LoVo (cell line): ENCODE measurements around the gene ATP5F1D.
A peak's percentile ranks its signal among the peaks of the same experiment; 100 is the strongest.
"Not testable (repeated sequence)": the region's sequence is repeated elsewhere in the genome, so short reads cannot be mapped to it uniquely, and the experiment has no call there.

Experiments used
- DNase-seq: peaks from one replicate; pipeline ENCODE4 v3.0.0-alpha.2; 2016; ENCODE audit warnings: low spot score

Gene ATP5F1D

DNA sequence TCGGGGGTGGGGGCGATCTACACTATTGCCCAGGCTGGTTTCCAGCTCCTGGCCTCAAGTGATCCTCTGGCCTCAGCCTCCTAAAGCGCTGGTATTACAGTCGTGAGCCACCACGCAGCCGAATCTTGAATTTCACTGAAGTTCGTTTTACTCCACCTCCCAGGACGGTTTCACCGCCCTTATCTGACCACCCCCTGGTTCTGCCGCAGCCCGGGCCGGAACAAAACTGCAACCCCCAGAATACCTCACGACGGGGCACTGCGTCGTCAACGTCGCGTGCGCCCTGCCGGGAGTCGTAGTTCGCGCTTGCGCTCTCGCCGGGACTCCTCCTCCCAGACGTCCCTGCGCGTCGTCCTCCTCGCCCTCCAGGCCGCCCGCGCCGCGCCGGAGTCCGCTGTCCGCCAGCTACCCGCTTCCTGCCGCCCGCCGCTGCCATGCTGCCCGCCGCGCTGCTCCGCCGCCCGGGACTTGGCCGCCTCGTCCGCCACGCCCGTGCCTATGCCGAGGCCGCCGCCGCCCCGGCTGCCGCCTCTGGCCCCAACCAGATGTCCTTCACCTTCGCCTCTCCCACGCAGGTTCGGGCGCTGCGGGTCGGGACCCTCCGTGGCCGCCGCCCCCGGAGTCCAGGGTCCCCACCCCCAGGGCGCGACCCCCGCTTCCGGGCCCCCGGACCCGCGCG lies at the start of gene ATP5F1D:
ATP5F1D (plus strand) TSS at position 335 of the 679 bp plus-strand sequence; CDS start at position 435, 100 bp downstream.
- peak; percentile 93 for DNase-seq

DNA sequence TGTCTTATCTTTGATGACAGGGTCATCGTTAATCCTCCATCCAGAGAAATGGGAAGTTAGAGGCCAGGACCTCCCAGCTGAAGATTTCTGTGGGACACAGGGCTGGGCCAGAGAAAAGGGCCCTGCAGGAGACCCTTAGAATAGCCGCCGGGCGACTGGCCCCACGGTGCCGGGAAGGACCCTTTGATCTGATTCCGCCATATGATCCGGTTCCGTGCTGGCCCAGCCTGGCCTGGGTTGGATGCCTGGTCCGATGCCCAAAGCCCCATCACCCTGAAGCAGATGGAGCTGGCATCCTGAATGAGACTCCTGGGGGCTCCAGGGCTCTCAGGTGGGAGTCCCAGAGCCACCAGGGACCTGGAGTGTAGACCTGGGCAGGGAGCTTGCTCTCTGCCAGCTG lies 42.0 kb upstream of the ATP5F1D start:
- no peak for DNase-seq

DNA sequence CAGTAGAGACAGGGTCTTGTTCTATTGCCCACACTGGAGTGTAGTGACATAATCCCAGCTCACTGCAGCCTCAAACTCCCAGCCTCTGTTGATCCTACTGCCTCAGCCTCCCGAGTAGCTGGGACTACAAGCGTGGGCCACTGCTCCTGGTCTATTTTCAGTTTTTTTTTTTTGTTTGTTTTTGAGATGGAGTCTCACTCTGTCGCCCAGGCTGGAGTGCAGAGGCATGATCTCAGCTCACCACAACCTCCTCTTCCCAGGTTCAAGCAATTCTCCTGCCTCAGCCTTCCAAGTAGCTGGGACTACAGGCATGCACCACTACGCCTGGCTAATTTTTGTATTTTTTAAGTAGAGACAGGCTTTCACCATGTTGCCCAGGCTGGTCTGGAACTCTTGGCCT lies 40.9 kb upstream of the ATP5F1D start:
- DNase-seq: not testable (repeated sequence)

DNA sequence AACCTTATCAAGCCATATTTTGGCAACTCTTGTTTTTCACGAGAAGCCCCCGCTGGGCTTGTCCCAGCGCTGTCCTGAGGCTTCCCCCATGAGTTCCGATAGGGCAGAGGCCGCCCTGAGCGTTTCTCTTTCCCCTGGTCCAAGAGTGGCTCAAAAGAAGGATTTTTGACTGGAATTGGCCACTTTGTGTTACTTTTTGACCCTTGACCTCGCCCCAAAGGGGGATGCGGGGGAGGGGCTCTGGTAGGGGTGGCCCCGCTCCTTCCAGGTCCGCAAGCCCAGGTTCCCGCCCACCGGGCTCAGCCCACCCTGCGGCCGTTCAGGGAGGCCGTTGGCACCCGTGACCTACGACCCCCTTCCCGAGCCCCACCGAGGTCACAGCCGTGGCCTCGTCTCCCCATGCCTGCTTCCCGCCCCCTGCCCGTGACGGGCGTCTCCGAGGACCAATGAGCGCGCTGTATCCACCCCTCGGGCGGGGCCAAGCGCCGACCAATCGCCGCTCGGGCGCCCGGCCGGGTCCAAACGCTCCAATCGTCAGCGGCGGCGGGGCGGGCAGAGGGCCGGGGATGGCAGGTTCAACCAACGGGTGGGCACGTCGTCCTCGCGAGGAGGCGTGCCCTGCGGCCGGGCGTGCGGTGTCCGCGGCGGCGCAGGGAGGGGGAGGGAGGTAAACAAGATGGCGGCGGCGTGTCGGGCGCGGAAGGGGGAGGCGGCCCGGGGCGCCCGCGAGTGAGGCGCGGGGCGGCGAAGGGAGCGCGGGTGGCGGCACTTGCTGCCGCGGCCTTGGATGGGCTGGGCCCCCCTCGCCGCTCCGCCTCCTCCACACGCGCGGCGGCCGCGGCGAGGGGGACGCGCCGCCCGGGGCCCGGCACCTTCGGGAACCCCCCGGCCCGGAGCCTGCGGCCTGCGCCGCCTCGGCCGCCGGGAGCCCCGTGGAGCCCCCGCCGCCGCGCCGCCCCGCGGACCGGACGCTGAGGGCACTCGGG lies 36.1 kb upstream of the ATP5F1D start, which contains the start of gene STK11:
STK11 (plus strand) TSS at position 665 of the 986 bp plus-strand sequence. CDS start 1,136 bp downstream, outside the sequence.
- peak; percentile 98 for DNase-seq

DNA sequence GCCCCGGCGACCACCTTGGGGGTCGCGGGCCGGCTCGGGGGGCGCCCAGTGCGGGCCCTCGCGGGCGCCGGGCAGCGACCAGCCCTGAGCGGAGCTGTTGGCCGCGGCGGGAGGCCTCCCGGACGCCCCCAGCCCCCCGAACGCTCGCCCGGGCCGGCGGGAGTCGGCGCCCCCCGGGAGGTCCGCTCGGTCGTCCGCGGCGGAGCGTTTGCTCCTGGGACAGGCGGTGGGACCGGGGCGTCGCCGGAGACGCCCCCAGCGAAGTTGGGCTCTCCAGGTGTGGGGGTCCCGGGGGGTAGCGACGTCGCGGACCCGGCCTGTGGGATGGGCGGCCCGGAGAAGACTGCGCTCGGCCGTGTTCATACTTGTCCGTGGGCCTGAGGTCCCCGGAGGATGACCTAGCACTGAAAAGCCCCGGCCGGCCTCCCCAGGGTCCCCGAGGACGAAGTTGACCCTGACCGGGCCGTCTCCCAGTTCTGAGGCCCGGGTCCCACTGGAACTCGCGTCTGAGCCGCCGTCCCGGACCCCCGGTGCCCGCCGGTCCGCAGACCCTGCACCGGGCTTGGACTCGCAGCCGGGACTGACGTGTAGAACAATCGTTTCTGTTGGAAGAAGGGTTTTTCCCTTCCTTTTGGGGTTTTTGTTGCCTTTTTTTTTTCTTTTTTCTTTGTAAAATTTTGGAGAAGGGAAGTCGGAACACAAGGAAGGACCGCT lies 35.2 kb upstream of the ATP5F1D start:
- DNase-seq: no peak

DNA sequence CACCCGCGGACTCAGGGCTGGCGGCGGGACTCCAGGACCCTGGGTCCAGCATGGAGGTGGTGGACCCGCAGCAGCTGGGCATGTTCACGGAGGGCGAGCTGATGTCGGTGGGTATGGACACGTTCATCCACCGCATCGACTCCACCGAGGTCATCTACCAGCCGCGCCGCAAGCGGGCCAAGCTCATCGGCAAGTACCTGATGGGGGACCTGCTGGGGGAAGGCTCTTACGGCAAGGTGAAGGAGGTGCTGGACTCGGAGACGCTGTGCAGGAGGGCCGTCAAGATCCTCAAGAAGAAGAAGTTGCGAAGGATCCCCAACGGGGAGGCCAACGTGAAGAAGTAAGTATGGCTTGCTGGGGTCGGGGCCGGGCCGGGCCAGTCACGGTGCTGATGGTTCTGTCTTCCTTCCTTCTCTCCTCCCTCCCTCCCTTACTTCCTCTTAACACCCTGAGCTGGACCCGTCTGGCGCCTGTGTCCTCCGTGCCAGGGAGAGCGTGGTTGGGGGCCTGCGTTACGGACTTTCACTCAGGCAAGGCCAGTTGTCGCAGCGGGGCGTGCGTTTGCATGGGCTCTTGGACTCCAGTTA lies 34.6 kb upstream of the ATP5F1D start:
- no peak for DNase-seq

DNA sequence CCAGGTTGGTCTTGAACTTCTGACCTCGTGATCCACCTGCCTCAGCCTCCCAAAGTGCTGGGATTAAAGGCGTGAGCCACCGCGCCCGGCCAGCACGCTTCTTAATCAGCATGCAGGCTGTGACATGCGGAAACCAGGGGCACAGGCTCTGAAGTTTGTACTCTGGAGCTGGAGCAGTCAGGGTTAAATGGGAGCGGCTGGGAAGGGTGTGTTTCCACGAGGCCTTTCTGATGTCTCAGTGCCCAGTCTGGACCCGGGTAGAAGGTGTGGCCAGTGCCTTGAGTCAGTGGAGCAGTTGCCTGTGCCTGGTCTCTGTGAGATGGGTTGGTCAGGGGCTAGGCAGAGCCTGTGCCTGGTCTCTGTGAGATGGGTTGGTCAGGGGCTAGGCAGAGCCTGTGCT lies 32.7 kb upstream of the ATP5F1D start:
- DNase-seq: peak; percentile 91

DNA sequence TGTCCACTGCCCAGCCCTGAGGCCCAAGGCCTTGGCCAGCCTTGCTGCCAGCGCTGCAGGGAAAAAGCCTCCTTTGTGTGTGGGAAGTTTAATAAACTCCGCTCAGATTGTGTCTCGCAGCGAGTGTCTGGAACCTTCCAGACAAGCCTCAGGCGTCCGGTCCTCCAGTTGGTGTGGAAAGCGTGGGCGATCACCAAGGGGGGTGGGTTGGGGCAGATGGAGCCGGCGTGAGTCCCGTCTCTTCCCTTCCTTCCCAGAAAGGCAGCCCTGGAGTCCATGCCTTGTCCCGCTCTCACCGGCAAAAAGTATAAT lies 31.4 kb upstream of the ATP5F1D start:
- no peak for DNase-seq

DNA sequence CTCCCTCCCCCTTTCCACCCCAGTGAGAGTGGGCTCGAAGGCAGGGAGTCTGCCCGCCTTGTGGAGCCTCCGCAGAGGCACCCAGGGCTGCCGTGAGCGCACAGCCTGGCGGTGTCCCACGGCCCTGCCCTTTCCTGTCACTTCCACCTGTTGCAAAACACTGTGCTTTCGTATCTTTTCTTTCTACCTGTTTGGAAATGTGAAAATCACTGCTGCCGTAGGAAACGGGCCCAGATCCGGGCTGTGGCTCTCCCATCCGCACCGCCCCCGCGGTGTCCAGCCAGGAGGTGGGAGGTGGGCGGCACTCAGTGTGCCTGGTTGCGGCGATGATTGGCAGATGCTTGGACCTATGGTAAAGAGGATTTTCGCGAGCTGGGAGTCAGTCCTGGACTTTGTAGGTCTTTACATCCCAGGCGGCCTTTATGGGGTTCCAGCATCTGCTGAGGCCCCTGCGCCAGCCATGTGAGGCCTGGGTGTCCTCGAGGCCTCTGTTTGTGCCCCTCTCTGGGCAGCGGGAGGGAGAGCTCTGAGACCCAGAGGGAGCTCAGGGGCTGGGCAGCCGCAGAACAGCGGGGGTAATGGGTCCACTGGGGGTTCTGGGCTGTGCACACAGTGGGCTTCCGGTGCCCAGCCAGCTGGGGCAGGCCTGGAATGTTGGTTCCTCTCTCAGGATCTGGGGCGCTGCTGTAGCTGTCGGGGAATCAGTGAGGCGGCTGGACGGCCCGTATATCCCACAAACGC lies 29.9 kb upstream of the ATP5F1D start:
- no peak for DNase-seq

DNA sequence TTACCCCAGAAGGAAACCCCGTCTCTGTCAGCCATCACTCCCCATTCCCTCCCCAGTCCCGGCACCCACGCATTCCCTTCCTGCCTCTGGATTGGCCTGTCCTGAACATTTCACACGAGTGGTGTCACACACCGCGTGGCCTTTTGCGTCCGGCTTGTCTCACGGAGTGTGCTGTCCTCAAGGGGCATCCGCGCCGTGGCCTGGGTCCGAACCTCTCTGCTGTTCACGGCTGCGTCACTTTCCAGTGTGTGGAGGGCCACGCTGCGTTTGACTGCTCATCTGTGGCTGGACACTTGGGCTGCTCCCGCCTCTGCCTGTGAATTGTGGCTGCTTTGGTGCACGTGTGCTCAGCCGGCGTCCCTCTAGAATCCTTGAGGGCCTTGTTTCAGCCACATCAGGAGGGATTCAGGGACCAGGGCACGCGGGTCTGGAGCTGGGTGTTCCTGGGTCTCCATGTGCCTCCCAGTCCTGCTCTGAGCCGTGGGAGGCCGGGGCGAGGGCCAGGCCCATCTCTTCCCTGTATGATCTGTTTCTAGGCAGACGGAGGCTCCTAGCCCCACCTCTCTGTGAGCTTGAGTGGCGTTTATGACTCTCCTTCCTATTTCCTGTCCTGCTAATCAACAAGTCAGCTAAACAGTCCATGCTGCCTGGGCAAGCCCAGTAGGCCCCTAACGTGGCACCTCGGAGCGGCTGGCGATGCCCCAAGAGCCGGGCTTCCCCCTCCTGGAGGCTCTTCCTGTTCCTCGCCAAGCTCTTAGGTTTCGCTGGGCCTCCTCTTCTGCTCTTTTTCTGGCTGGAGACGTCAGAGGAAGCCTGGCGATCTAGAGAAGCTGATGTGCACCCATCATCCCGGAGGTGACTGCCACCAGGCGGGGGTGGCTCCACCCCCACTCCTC lies 27.9 kb upstream of the ATP5F1D start:
- DNase-seq: no peak

DNA sequence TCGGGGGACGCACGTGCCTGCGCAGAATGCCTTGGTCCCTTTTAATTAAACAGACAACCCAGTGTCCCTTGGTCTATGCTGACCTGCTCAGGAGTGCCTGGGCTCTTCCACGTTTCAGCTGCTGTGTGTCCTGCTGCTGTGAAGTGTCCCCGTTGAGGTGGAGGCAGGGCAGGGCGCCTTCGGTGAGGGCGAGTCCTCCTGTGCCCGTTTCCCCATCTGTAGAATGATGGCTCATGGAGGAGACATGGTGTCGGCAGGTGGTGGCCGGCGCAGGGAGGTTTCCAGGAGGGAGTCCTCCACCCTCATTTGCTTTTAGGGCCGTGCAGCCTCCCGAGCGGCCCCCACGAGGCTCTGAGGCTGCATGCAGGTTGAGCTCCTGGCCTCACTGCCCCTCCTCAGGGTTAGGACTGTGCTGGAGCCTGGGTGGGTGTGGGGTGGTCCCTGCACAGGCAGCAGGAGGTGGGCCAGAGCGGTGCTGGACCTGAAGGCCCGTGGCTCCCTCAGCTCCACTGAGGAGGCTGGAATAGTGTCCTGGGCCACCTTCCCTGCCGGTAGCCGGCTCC lies 27.2 kb upstream of the ATP5F1D start:
- no peak for DNase-seq

DNA sequence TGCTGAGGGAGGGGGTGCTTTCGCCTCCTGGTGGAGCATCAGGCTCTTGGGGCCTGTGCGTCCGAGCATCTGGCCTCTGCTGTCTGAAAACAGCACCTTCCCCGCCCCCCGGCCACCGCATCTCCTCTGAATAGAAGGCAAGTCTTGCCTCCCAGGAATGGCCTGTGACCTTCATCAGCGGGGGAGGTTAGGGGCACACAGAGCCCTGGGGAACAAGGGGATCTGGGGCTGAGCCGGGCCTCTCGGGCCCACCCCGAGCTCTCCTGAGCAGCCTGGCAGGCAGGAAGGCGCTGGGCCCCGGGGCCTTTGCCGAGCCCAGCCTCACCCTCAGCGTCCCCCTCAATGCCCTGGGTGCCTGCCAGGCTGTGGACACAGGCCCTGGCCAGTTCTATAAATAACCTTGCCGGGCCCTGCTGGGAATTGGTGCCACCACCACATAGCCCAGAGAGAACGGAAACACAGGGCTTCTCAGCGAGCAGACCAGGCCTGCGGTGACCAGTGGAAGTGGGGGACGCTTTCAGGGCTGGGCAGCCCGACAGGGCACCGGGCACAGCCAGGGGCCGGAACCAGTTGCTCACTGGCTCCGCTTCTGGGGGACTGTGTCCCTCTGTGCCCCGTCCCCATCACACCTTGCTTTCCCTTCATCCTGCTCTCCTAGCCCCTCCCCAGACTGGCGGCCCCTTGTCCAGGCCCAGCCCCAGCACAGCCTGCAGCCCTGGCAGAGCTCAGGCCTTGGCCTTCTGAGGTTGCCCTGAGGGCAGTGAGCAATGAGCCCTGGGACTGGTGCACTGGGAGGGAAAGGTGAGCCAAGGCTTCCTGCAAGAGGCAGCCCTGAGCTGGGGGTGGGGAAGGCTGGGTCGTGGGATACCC lies 26.5 kb upstream of the ATP5F1D start:
- no peak for DNase-seq

DNA sequence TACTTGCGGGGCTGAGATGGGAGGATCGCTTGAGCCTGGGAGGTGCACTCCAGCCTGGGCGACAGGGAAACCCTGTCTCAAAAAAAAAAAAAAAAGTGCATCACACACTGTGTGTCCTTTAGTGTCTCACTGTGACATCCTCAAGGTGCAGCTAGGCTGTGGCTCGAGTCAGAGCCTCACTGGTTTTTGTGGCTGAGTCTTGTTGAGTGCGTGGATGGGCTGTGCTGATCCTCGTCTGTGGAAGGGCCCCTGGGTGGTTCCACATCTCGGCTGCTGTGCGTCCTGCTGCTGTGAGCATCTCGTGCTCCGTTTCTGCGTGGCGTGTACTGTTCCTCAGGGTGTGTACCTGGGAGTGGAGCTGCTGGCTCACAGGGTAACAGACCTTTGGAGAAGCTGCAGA lies 24.8 kb upstream of the ATP5F1D start:
- DNase-seq: no peak

DNA sequence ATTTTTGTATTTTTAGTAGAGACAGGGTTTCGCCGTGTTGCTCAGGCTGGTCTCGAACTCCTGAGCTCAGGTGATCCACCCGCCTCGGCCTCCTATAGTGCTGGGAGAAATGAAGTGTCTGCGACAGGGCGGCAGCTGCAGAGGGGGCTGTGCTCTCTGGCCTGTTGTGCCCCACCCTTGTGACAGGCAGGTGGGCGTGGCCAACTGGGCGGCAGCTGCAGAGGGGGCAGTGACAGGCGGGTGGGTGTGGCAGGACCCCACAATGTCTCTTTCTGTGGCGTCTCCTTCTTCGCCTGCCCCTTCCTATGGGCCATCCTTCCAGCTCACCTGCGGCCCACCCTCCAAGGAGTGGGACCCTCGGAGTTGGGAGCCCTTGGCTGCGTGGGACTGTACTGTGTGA lies 24.2 kb upstream of the ATP5F1D start:
- DNase-seq: no peak

DNA sequence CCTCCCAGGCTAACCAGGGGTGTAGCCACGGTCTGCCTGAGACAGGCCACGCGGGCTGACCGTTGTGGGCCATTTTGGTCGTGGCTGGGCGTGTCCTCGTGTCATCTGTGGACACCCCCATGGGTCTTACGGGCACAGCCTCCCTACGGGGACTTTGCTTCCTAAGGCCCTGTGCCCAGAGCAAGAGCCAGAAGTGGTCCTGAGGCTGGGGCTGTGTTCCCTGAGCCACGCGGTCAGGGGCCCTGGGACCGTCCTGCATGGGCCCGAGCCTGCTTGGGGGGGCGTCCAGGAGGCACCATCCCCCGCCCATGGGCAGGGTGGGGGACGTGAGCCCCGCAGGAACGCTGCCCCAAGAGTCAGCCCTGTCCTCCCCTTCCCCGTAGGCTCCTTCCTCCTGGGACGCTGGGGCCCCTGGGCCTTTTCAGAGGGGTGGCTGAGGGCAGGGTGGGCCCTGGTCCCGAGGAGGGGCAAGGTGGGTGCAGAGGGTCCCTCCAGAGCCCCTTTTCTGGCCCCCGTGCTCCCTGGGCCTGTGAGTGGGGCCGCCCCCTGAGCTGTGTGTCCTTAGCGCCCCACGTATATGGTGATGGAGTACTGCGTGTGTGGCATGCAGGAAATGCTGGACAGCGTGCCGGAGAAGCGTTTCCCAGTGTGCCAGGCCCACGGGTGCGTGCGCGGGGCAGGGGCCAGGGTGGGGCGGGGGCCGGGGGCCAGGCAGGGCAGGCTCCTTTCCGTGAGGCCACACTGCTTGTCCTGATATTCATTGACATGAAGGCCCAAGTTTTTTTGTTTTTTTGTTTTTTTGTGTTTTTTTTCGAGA lies 22.6 kb upstream of the ATP5F1D start:
- DNase-seq: no peak

DNA sequence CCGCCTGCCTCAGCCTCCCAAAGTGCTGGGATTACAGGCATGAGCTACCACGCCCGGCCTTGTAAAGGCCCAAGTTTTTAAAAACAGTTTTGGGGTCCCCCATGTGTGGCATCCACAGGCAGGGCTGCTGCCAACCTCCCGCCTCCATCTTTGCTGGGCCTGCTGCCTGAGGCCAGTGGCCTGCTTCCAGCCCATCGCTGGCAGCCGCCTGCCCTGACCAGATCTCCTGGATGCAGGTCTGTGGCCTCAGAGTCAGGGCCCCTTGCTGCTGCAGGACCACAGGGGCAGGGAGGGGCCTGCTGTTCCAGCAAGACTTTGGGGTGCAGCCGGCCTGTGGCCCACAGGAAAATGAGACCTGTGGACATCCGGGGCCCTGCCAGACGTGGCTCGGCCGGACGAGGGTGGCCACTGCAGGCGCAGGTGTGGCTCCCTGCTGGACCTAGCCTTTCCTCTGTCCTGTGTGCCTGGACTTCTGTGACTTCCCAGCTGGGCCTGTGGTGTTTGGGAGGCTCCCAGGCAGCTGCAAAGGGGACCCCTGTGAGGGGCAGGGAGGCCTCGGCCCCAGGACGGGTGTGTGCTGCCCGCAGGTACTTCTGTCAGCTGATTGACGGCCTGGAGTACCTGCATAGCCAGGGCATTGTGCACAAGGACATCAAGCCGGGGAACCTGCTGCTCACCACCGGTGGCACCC lies 21.6 kb upstream of the ATP5F1D start:
- no peak for DNase-seq

DNA sequence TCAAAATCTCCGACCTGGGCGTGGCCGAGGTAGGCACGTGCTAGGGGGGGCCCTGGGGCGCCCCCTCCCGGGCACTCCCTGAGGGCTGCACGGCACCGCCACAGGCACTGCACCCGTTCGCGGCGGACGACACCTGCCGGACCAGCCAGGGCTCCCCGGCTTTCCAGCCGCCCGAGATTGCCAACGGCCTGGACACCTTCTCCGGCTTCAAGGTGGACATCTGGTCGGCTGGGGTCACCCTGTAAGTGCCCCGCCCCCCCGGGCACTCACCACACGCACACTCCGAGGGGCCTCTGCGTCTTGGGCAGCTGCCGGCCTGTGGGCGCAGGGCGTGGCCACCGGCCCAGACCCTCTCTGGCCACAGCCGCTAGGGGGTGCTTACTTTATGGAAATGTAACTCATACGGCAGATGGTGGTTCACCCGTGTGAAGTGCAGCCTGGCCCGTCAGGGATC lies 21.0 kb upstream of the ATP5F1D start:
- DNase-seq: no peak
